ENCODE data around the gene NRBF2. TPM values are rescaled to one million over a fixed set of nuclear protein-coding genes. Genes with fewer than 3 reads are reported as not detected.
A peak's percentile ranks its signal among the peaks of the same experiment; 100 is the strongest.

Gene NRBF2
- polyA plus RNA-seq, 3 donors: 13.6 to 38.1 (median 17.9) TPM

- Mint-ChIP-seq H3K36me3 (peaks cover 35 to 50% of the 10 kb centered on the region in 2 donors), H3K9me3 (no peaks in the 10 kb centered on the region), H3K4me3 (peak overlapping the region; percentile 75 to 92), H3K4me1 (peaks cover 39% of the 10 kb centered on the region), H3K27me3 (ENCODE audit: low read depth in 3 of 3) (no peaks in the 10 kb centered on the region), H3K27ac (peak overlapping the region; percentile 82 to 96 (median 92))
- peaks cover 99% of the 10 kb centered on the region for H4K20me1 ChIP-seq (ENCODE audit: insufficient read depth, low read length)
- H3K4me1 ChIP-seq (ENCODE audit: control insufficient read depth in 1 of 2, insufficient read depth in 2 of 2, low read length in 2 of 2): peaks cover 18 to 19% of the 10 kb centered on the region in 2 donors
- no peak overlapping the region for H3K9ac ChIP-seq (ENCODE audit: insufficient read depth, low read length, poor library complexity, severe bottlenecking)
- WGBS (ENCODE audit: insufficient coverage): no CpG with 5 or more reads among the region's 5 CpGs
- no peak for TF ChIP-seq CTCF (IDR thresholded peaks at IDR 0.05)
- peak overlapping the region; percentile 23 to 67 (median 32) for H3K4me3 ChIP-seq (replicated peaks in 1 of 3; ENCODE audit: low read depth in 2 of 3, low read length in 3 of 3)
- peak; percentile 15 to 42 (median 39) for DNase-seq
- intact Hi-C loops (cut with micrococcal nuclease): loop anchor here in 1 of 2 donors (10.0 kb wide), 1 partner anchor 139 kb away; no protein-coding TSS in a partner anchor
- peaks cover 10 to 55% of the 10 kb centered on the region in 2 donors for H3K36me3 ChIP-seq (replicated peaks in 1 of 2; ENCODE audit: control insufficient read depth in 1 of 2, insufficient read depth in 2 of 2, low read length in 2 of 2)
- peak overlapping the region; percentile 57 for H3K4me2 ChIP-seq (replicated peaks; ENCODE audit: extremely low read depth, low read length, poor library complexity, severe bottlenecking)
- H3K9me3 ChIP-seq (replicated peaks in 1 of 2; ENCODE audit: control insufficient read depth in 1 of 2, insufficient read depth in 1 of 2, low read length in 2 of 2): no peaks in the 10 kb centered on the region
- peak overlapping the region; percentile 27 for H2AFZ ChIP-seq (ENCODE audit: insufficient read depth, low read depth, low read length, poor library complexity, severe bottlenecking)
- peak overlapping the region; percentile 51 to 73 for H3K27ac ChIP-seq (ENCODE audit: low read depth in 1 of 2, low read length in 2 of 2)
- peaks cover 100% of the 10 kb centered on the region for H3K79me2 ChIP-seq (ENCODE audit: insufficient read depth, low read length)
- H3K27me3 ChIP-seq (ENCODE audit: control insufficient read depth in 2 of 2, insufficient read depth in 2 of 2, low read length in 2 of 2): no peaks in the 10 kb centered on the region
Observed at GRCh38 chr10:63143987-63144386, 10.9 kb downstream of the NRBF2 start.

GRCh38 chr10:63145782-63146181, 12.7 kb downstream of the NRBF2 start:
- no peaks in the 10 kb centered on the region for H3K27me3 ChIP-seq (ENCODE audit: control insufficient read depth in 2 of 2, insufficient read depth in 2 of 2, low read length in 2 of 2)
- no peaks in the 10 kb centered on the region for H3K9me3 ChIP-seq (replicated peaks in 1 of 2; ENCODE audit: control insufficient read depth in 1 of 2, insufficient read depth in 1 of 2, low read length in 2 of 2)
- H3K4me2 ChIP-seq (replicated peaks; ENCODE audit: extremely low read depth, low read length, poor library complexity, severe bottlenecking): no peak overlapping the region
- no peak overlapping the region for H3K4me3 Mint-ChIP-seq
- no peak overlapping the region for H3K9ac ChIP-seq (ENCODE audit: insufficient read depth, low read length, poor library complexity, severe bottlenecking)
- H3K4me3 ChIP-seq (replicated peaks in 1 of 3; ENCODE audit: low read depth in 2 of 3, low read length in 3 of 3): no peak overlapping the region
- H3K27ac ChIP-seq (ENCODE audit: low read depth in 1 of 2, low read length in 2 of 2): peak overlapping the region in 1 of 2 donors; percentile 38
- no peak for TF ChIP-seq CTCF (IDR thresholded peaks at IDR 0.05)
- H3K9me3 Mint-ChIP-seq: no peaks in the 10 kb centered on the region
- peaks cover 97% of the 10 kb centered on the region for H3K79me2 ChIP-seq (ENCODE audit: insufficient read depth, low read length)
- peaks cover 99% of the 10 kb centered on the region for H4K20me1 ChIP-seq (ENCODE audit: insufficient read depth, low read length)
- peaks cover 14 to 45% of the 10 kb centered on the region in 2 donors for H3K36me3 ChIP-seq (replicated peaks in 1 of 2; ENCODE audit: control insufficient read depth in 1 of 2, insufficient read depth in 2 of 2, low read length in 2 of 2)
- DNase-seq: no peak
- no peaks in the 10 kb centered on the region for H3K27me3 Mint-ChIP-seq (ENCODE audit: low read depth in 3 of 3)
- H3K4me1 Mint-ChIP-seq: peaks cover 35% of the 10 kb centered on the region
- H3K27ac Mint-ChIP-seq: peak overlapping the region in 1 of 7 donors; percentile 76
- intact Hi-C loops (cut with micrococcal nuclease): loop anchor here in 1 of 2 donors (10.0 kb wide), 1 partner anchor 141 kb away; no protein-coding TSS in a partner anchor
- peaks cover 18 to 19% of the 10 kb centered on the region in 2 donors for H3K4me1 ChIP-seq (ENCODE audit: control insufficient read depth in 1 of 2, insufficient read depth in 2 of 2, low read length in 2 of 2)
- H3K36me3 Mint-ChIP-seq: peaks cover 33 to 48% of the 10 kb centered on the region in 2 donors
- H2AFZ ChIP-seq (ENCODE audit: insufficient read depth, low read depth, low read length, poor library complexity, severe bottlenecking): no peak overlapping the region

Data from CD14-positive monocyte (primary cell).